NCI-H1092 treated with DMSO at 0.1 percent for 48 hours (cell line): ENCODE data around the gene CAPN13.

Experiments used
- DNase-seq: peaks from one replicate; lab custom pipeline; 2025; lab: John Stamatoyannopoulos, UW

The CAPN13 gene

GRCh38 chr2:30683236-30683956 lies 123.8 kb downstream of the CAPN13 start:
- no peak for DNase-seq

- no peak for DNase-seq
These were observed 126.2 kb downstream of the CAPN13 start for GRCh38 chr2:30681022-30681421.

- no peak for DNase-seq
These were observed 127.1 kb downstream of the CAPN13 start for GRCh38 chr2:30680121-30680520.

DNA sequence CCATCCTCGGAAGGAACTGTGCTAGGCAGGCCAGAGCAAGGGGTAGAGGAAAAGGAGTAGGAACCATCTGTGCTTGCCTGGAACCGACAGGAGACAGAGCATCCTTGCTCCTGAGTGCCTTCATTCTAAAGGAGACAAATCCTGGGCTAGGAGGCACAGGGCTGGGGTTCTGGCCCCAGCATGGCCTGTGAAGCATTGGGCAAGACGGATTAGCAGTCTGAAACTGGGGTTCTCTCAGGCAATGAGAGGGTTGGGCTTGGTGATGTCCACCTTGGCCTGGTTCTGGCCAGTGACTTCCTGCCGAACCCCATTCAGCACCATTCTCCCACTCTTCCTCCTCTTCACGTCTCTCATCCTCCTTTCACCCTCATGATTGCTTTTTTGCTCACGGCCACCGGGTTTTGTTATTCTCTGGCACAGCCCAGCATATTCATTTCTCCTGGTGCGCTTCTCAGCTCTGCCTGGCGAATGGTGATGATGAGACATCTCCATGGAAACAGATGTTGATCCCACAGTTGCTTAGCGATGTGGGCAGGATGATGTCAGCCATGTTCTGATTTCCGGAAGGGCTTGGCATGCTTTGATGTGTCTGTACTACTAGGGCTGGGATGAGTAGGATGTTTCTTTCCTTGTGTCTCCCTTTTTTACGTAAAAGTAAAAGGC lies 127.7 kb downstream of the CAPN13 start:
- DNase-seq = no peak

DNA sequence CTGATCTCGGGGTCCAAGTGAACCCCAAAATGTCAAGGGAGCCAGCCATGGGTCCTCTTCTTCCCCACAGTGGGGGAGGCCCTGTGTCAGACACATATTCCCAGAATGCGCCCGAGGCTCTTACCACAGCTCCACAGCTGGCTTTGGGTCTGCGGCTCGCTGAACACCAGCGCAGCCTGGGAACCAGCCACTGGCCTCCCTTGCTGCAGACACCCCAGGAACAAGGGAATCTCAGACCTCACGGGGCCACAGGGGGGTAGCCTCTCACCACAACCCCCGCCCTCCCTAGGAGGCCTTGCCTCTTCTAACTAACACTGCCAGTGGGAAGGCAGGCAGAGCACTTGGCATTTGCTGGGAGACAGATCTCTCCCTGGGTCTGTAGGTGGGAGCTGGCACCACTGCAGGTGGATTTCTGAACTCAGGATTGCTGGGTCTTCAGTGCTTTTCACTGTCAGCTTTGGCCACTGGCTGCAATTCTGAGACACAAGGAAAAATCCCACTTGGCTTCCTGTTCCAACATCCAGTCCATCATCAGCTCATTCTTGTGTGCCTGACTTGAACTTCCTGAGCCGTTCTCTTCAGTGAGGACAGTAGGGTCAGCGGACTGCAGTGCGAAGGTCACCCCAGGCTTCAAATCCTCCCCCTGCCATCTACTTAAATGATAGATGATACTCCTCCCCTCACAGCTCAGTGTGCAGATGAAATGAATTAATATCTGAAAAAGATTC lies 128.7 kb downstream of the CAPN13 start:
- no peak for DNase-seq

GRCh38 chr2:30677861-30678385 lies 129.3 kb downstream of the CAPN13 start:
- DNase-seq = no peak

DNA sequence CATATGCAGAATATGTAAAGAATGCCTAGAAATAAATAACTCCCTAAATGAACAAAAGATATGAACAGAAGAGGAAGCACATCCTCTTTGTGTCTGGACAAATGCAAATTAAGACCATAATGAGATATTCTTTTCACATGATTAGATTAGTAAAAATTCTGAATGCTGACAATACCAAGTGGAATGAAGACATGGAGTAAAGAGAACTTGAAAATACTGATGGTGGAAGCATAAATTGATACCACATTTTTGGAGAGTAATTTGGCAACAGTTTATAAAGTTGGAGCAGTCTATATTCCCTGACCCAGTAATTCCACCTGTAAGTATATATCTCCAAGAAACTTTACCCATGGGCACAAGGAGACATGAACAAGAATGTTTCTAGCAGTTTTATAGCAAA lies 130.0 kb downstream of the CAPN13 start:
- no peak for DNase-seq

DNA sequence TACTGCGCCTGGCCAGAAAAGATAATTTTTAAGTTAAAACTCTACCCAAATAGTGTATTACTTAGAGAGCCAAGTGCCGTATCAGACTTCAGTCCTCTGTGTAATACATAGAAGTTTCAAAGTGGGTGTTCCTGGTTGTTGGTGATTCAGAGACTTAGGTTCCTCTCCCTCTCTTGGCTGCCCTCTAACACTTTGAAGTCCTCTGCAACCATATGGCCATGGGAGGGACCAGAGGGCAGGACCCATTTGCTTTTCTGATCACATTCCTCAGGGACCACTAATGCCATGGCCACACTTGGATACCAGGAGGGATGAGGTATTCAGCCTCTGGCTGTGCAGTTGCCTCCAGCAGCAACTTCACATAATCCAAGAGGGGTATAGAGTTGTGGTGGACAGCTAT lies 131.5 kb downstream of the CAPN13 start:
- no peak for DNase-seq

DNA sequence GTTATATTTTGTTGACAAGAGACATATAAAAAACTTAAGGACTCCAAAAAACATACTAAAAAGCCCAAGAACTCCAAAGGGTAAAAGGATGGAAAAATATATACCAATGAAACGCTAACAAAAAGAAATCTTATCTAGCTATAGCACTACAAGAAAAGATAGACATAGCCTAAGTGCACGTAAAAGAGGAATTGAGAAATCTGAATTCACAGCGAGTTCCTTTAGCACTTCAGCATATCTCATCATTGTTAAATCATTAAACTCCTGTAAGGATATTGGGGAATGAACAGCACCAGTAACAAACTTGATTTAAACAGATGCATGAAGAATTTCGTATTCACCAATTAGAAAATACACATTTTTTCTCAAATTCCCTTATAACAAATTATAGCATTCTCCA lies 134.1 kb downstream of the CAPN13 start:
- no peak for DNase-seq
